Measurements from ENCODE around the gene PGPEP1. TPM values are rescaled to one million over a fixed set of nuclear protein-coding genes. Genes with fewer than 3 reads are reported as not detected.
A peak's percentile ranks its signal among the peaks of the same experiment; 100 is the strongest.

Gene PGPEP1
- total RNA-seq, 1 experiment from 2014 or later, result 6.5 TPM

GRCh38 chr19:18415178-18415867 lies 74.9 kb downstream of the PGPEP1 start:
- no peaks in the 10 kb centered on the region for H3K27me3 Mint-ChIP-seq (ENCODE audit: insufficient read depth, unreplicated experiment)
- no peak for DNase-seq (ENCODE audit: unreplicated experiment)
- peaks cover 13% of the 10 kb centered on the region for H3K4me1 Mint-ChIP-seq (ENCODE audit: insufficient read depth, unreplicated experiment)
- H3K27ac Mint-ChIP-seq (ENCODE audit: low read depth, unreplicated experiment), result no peak overlapping the region
- ChIA-PET CTCF (interaction anchor here (0.7 to 6.7 kb wide), 5 partner anchors 16 to 87 kb away, joined by 3 to 118 read pairs (median 24); partner anchors contain the start of gene GDF15), POLR2A (interaction anchor here (0.7 kb wide), 2 partner anchors 38 to 134 kb away, joined by 3 to 4 read pairs; partner anchors contain the start of gene JUND)
- H3K4me3 Mint-ChIP-seq (ENCODE audit: unreplicated experiment), result peak overlapping the region; percentile 41
- H3K36me3 Mint-ChIP-seq (ENCODE audit: insufficient read depth, unreplicated experiment), result peaks cover 3% of the 10 kb centered on the region
- no peaks in the 10 kb centered on the region for H3K9me3 Mint-ChIP-seq (ENCODE audit: unreplicated experiment)
- no peak for TF ChIP-seq CTCF (IDR thresholded peaks at IDR 0.05; ENCODE audit: unreplicated experiment)
- BruUV-seq (replicated peaks), result no TSS peak
- intact Hi-C loops (cut with micrococcal nuclease), result no loop called here

- Mint-ChIP-seq H3K9me3 (ENCODE audit: unreplicated experiment) (no peaks in the 10 kb centered on the region), H3K4me3 (ENCODE audit: unreplicated experiment) (peak overlapping the region; percentile 77), H3K36me3 (ENCODE audit: insufficient read depth, unreplicated experiment) (peaks cover 7% of the 10 kb centered on the region), H3K4me1 (ENCODE audit: insufficient read depth, unreplicated experiment) (peaks cover 20% of the 10 kb centered on the region), H3K27ac (ENCODE audit: low read depth, unreplicated experiment) (peak overlapping the region; percentile 57), H3K27me3 (ENCODE audit: insufficient read depth, unreplicated experiment) (no peaks in the 10 kb centered on the region)
- no peak for TF ChIP-seq CTCF (IDR thresholded peaks at IDR 0.05; ENCODE audit: unreplicated experiment)
- intact Hi-C loops (cut with micrococcal nuclease), result no loop called here
- ChIA-PET POLR2A (no interaction called here), CTCF (interaction anchor here (0.6 to 2.0 kb wide), 7 partner anchors 28 to 139 kb away, joined by 3 to 8 read pairs (median 3); partner anchors contain the start of gene GDF15)
- no TSS peak for BruUV-seq (replicated peaks)
- DNase-seq (ENCODE audit: unreplicated experiment), result no peak
Observed at GRCh38 chr19:18416778-18417249, 76.4 kb downstream of the PGPEP1 start.

- peak; percentile 43 for DNase-seq (ENCODE audit: unreplicated experiment)
- CTCF ChIA-PET, result interaction anchor here (0.6 to 2.0 kb wide), 8 partner anchors 20 to 185 kb away, joined by 3 to 8 read pairs (median 3); no protein-coding TSS in a partner anchor
- BruUV-seq (replicated peaks), result no TSS peak
Observed at GRCh38 chr19:18417250-18418028, 77.0 kb downstream of the PGPEP1 start.

More at GRCh38 chr19:18417250-18418028, 77.0 kb downstream of the PGPEP1 start:
- Mint-ChIP-seq H3K27me3 (ENCODE audit: insufficient read depth, unreplicated experiment) (no peaks in the 10 kb centered on the region), H3K4me1 (ENCODE audit: insufficient read depth, unreplicated experiment) (peaks cover 21% of the 10 kb centered on the region), H3K27ac (ENCODE audit: low read depth, unreplicated experiment) (peak overlapping the region; percentile 57), H3K4me3 (ENCODE audit: unreplicated experiment) (peak overlapping the region; percentile 77), H3K36me3 (ENCODE audit: insufficient read depth, unreplicated experiment) (peaks cover 7% of the 10 kb centered on the region), H3K9me3 (ENCODE audit: unreplicated experiment) (no peaks in the 10 kb centered on the region)
- intact Hi-C loops (cut with micrococcal nuclease), result no loop called here
- no peak for TF ChIP-seq CTCF (IDR thresholded peaks at IDR 0.05; ENCODE audit: unreplicated experiment)
- POLR2A ChIA-PET, result interaction anchor here (1.7 to 2.0 kb wide), 2 partner anchors 32 to 137 kb away, joined by 6 to 24 read pairs; partner anchors contain the start of genes GDF15 and JUND
